ENCODE results near the gene KCNK1. TPM values are rescaled to one million over a fixed set of nuclear protein-coding genes. Genes with fewer than 3 reads are reported as not detected.
"Not testable (repeated sequence)": the region's sequence is repeated elsewhere in the genome, so short reads cannot be mapped to it uniquely, and the experiment has no call there.

The KCNK1 gene
- total RNA-seq, 1 donor from 2014 or later: not detected

GRCh38 chr1:233664804-233665574 is 51.1 kb downstream of the KCNK1 start:
- Mint-ChIP-seq H3K27ac (ENCODE audit: unreplicated experiment) (no peak overlapping the region), H3K36me3 (ENCODE audit: unreplicated experiment) (no peaks in the 10 kb centered on the region), H3K4me3 (ENCODE audit: unreplicated experiment) (no peak overlapping the region), H3K27me3 (ENCODE audit: unreplicated experiment) (no peaks in the 10 kb centered on the region), H3K9me3 (ENCODE audit: unreplicated experiment) (peaks cover 24% of the 10 kb centered on the region), H3K4me1 (ENCODE audit: unreplicated experiment) (no peaks in the 10 kb centered on the region)
- no peak for DNase-seq (ENCODE audit: extremely low spot score, unreplicated experiment)
- no peak for TF ChIP-seq CTCF (IDR thresholded peaks at IDR 0.05)

- no peak for DNase-seq (ENCODE audit: extremely low spot score, unreplicated experiment)
- no peaks in the 10 kb centered on the region for H3K27me3 Mint-ChIP-seq (ENCODE audit: unreplicated experiment)
- H3K4me1 Mint-ChIP-seq (ENCODE audit: unreplicated experiment): no peaks in the 10 kb centered on the region
- TF ChIP-seq CTCF (IDR thresholded peaks at IDR 0.05): no peak
- H3K27ac Mint-ChIP-seq (ENCODE audit: unreplicated experiment): no peak overlapping the region
- H3K4me3 Mint-ChIP-seq (ENCODE audit: unreplicated experiment): no peak overlapping the region
- no peaks in the 10 kb centered on the region for H3K36me3 Mint-ChIP-seq (ENCODE audit: unreplicated experiment)
- peaks cover 28% of the 10 kb centered on the region for H3K9me3 Mint-ChIP-seq (ENCODE audit: unreplicated experiment)
Observed at GRCh38 chr1:233665575-233666270, 51.8 kb downstream of the KCNK1 start.

- no peak for DNase-seq (ENCODE audit: extremely low spot score, unreplicated experiment)
- Mint-ChIP-seq H3K4me3 (ENCODE audit: unreplicated experiment) (no peak overlapping the region), H3K4me1 (ENCODE audit: unreplicated experiment) (no peaks in the 10 kb centered on the region), H3K27me3 (ENCODE audit: unreplicated experiment) (no peaks in the 10 kb centered on the region), H3K36me3 (ENCODE audit: unreplicated experiment) (no peaks in the 10 kb centered on the region), H3K9me3 (ENCODE audit: unreplicated experiment) (peaks cover 25% of the 10 kb centered on the region), H3K27ac (ENCODE audit: unreplicated experiment) (no peak overlapping the region)
- TF ChIP-seq CTCF (IDR thresholded peaks at IDR 0.05): no peak
Observed at GRCh38 chr1:233667741-233668140, 53.8 kb downstream of the KCNK1 start.

- no peaks in the 10 kb centered on the region for H3K4me1 Mint-ChIP-seq (ENCODE audit: unreplicated experiment)
- no peak for TF ChIP-seq CTCF (IDR thresholded peaks at IDR 0.05)
- H3K36me3 Mint-ChIP-seq (ENCODE audit: unreplicated experiment): no peaks in the 10 kb centered on the region
- DNase-seq (ENCODE audit: extremely low spot score, unreplicated experiment): no peak
- H3K27ac Mint-ChIP-seq (ENCODE audit: unreplicated experiment): no peak overlapping the region
- peaks cover 25% of the 10 kb centered on the region for H3K9me3 Mint-ChIP-seq (ENCODE audit: unreplicated experiment)
- H3K4me3 Mint-ChIP-seq (ENCODE audit: unreplicated experiment): no peak overlapping the region
- H3K27me3 Mint-ChIP-seq (ENCODE audit: unreplicated experiment): no peaks in the 10 kb centered on the region
Observed at GRCh38 chr1:233668146-233668724, 54.3 kb downstream of the KCNK1 start.

GRCh38 chr1:233668725-233669294 is 54.9 kb downstream of the KCNK1 start:
- Mint-ChIP-seq H3K27me3 (ENCODE audit: unreplicated experiment) (no peaks in the 10 kb centered on the region), H3K27ac (ENCODE audit: unreplicated experiment) (no peak overlapping the region), H3K4me3 (ENCODE audit: unreplicated experiment) (no peak overlapping the region), H3K9me3 (ENCODE audit: unreplicated experiment) (peaks cover 25% of the 10 kb centered on the region), H3K36me3 (ENCODE audit: unreplicated experiment) (no peaks in the 10 kb centered on the region), H3K4me1 (ENCODE audit: unreplicated experiment) (no peaks in the 10 kb centered on the region)
- no peak for DNase-seq (ENCODE audit: extremely low spot score, unreplicated experiment)
- TF ChIP-seq CTCF (IDR thresholded peaks at IDR 0.05): no peak

GRCh38 chr1:233670363-233670762 is 56.5 kb downstream of the KCNK1 start:
- DNase-seq (ENCODE audit: extremely low spot score, unreplicated experiment); H3K27me3 Mint-ChIP-seq (ENCODE audit: unreplicated experiment); H3K36me3 Mint-ChIP-seq (ENCODE audit: unreplicated experiment); H3K4me1 Mint-ChIP-seq (ENCODE audit: unreplicated experiment); H3K27ac Mint-ChIP-seq (ENCODE audit: unreplicated experiment); H3K4me3 Mint-ChIP-seq (ENCODE audit: unreplicated experiment): not testable (repeated sequence)
- H3K9me3 Mint-ChIP-seq (ENCODE audit: unreplicated experiment): peaks cover 17% of the 10 kb centered on the region
